Measurements from ENCODE around the gene GATA2. TPM values are rescaled to one million over a fixed set of nuclear protein-coding genes. Genes with fewer than 3 reads are reported as not detected.

The GATA2 gene
- total RNA-seq, 2 donors from 2014 or later = 181 to 275 TPM

DNA sequence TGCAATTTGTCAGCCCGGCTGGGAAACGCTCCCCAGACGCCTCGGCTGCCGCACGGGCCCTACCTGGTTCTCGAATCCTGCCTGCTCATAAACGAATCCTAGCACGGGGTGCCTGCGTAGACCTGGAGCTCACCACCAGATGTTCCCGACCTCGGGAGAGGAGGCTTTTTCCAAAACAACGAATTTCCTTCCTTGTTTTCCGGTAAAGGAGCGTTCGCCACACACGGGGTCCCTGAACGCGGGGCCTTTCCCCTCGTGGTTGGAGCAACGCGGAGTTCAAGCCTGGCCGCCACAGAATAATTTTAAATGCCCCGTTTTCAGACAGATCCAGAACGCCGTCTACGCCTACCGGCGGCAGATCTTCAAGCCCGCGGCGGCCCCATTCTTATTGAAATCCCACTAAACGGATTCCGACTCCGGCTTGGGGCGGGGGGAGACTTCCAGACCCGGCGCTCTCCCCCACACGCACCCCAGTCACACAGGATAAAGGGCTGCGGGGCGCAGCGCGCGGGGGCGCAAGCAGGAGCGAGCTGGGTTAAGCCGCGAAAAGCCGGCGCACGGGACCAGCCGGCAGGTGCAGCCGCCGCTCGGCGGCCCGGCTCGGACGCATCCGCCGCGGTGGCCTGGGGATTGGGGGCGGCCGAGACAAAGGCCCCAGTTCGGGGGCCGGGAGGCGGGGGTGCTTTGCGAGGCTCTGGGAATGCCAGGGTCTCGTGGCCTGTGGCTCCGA is 895 bp downstream of the GATA2 start:
- no peak for DNase-seq (ENCODE audit: low spot score)
- H3K9me3 ChIP-seq = no peaks in the 10 kb centered on the region
- no peaks in the 10 kb centered on the region for H3K27me3 ChIP-seq (replicated peaks; ENCODE audit: insufficient read depth)
- no peaks in the 10 kb centered on the region for H3K4me1 ChIP-seq (replicated peaks)
- intact Hi-C loops (cut with DNase I) = loop anchor here (2.0 kb wide), 1 partner anchor 313 kb away; no protein-coding TSS in a partner anchor
- H3K36me3 ChIP-seq = no peaks in the 10 kb centered on the region
- WGBS = 2% methylated on average over 68 of the region's 70 CpGs
- TF ChIP-seq POLR2A (IDR thresholded peaks at IDR 0.05) = no peak
- no peak for TF ChIP-seq POLR2AphosphoS5 (IDR thresholded peaks at IDR 0.05)
- TF ChIP-seq, protein P1, sequence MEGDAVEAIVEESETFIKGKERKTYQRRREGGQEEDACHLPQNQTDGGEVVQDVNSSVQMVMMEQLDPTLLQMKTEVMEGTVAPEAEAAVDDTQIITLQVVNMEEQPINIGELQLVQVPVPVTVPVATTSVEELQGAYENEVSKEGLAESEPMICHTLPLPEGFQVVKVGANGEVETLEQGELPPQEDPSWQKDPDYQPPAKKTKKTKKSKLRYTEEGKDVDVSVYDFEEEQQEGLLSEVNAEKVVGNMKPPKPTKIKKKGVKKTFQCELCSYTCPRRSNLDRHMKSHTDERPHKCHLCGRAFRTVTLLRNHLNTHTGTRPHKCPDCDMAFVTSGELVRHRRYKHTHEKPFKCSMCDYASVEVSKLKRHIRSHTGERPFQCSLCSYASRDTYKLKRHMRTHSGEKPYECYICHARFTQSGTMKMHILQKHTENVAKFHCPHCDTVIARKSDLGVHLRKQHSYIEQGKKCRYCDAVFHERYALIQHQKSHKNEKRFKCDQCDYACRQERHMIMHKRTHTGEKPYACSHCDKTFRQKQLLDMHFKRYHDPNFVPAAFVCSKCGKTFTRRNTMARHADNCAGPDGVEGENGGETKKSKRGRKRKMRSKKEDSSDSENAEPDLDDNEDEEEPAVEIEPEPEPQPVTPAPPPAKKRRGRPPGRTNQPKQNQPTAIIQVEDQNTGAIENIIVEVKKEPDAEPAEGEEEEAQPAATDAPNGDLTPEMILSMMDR (IDR thresholded peaks at IDR 0.05) = no peak
- peak overlapping the region; percentile 99 for H3K27ac ChIP-seq
- H3K4me3 ChIP-seq = peak overlapping the region; percentile 85 to 93

DNA sequence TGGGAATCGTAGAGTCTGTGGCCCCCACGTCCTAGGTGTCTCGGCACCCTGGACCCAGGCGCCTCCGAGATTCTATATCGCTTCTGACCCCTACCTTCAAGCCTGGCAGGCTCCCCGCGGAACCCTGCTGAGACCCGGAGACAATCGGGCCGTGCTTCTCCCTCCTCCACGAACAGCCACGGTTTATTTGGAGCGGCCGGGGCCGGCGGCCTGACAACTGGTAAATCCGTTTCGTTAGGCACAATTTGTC is 1.4 kb downstream of the GATA2 start:
- 2% methylated on average over 19 of the region's 19 CpGs for WGBS
- no peak for DNase-seq (ENCODE audit: low spot score)
- H3K27ac ChIP-seq = peak overlapping the region; percentile 99
- H3K27me3 ChIP-seq (replicated peaks; ENCODE audit: insufficient read depth) = no peaks in the 10 kb centered on the region
- intact Hi-C loops (cut with DNase I) = loop anchor here (2.0 kb wide), 1 partner anchor 313 kb away; no protein-coding TSS in a partner anchor
- H3K36me3 ChIP-seq = no peaks in the 10 kb centered on the region
- H3K4me3 ChIP-seq = peak overlapping the region; percentile 85 to 93
- H3K4me1 ChIP-seq (replicated peaks) = no peaks in the 10 kb centered on the region
- TF ChIP-seq POLR2A (IDR thresholded peaks at IDR 0.05) (no peak), POLR2AphosphoS5 (IDR thresholded peaks at IDR 0.05) (no peak)
- TF ChIP-seq, protein P1 (IDR thresholded peaks at IDR 0.05) = no peak
- H3K9me3 ChIP-seq = no peaks in the 10 kb centered on the region

DNA sequence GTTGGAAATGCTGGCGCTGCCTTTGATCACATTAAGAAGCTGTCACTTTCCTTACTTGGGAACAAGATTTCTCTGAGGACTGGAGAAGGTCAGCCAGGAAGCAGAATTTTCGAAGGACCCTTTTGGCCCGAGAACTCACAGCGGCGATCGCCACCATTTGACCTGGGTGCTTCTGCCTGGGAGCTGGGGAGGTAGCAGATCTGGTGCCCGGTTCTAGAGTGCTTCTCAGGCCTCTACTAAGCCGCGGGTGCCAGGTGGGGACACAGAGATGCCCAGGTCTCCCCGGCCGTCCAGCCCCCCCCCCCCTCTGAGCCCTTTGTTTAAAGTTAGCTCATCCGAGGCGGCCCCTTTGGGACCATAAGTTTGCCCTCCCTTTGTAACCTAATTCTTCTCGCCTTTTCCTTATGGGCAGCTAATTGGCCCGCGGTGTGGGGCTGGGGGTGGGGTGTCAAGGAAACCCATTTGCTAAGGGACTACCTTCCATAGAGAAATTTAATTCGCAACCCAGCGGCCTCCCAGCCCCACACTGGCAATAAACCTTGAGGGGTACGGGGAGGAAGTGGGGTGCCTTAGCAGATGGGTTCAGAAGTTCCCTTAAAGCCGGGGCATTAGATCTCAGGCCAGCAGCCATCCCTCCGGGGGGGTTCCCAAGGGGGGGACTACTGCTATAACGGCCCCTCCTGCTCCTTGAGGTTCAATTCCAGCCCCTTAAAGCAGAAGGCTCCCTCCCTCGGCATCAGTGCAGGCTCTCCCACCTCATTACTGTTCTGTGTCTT is 1.9 kb downstream of the GATA2 start:
- Histone ChIP-seq H3K36me3 (no peaks in the 10 kb centered on the region), H3K9me3 (no peaks in the 10 kb centered on the region), H3K4me3 (peak overlapping the region; percentile 85 to 93), H3K27ac (peak overlapping the region; percentile 99), H3K4me1 (replicated peaks) (no peaks in the 10 kb centered on the region), H3K27me3 (replicated peaks; ENCODE audit: insufficient read depth) (no peaks in the 10 kb centered on the region)
- peak; percentile 6 for TF ChIP-seq POLR2A (IDR thresholded peaks at IDR 0.05)
- TF ChIP-seq, protein P1 (IDR thresholded peaks at IDR 0.05) = no peak
- WGBS = 5% methylated on average over 23 of the region's 23 CpGs
- intact Hi-C loops (cut with DNase I) = loop anchor here (2.0 kb wide), 1 partner anchor 312 kb away; no protein-coding TSS in a partner anchor
- no peak for DNase-seq (ENCODE audit: low spot score)

DNA sequence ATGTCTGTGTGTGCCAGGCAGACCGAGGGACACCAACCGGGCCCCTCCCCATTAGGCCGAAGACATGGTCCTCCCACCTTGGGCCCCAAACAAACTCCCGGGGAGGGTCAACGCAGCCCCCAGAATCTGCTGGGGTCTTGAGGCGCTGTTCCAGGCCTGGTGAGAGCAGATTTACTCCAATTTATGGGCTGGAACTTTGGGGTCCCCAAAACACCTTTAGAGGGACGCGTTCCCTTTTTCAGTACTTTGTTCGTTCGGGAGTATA is 2.4 kb downstream of the GATA2 start:
- WGBS = 11% methylated on average over 10 of the region's 10 CpGs
- peak overlapping the region; percentile 99 for H3K27ac ChIP-seq
- no peaks in the 10 kb centered on the region for H3K27me3 ChIP-seq (replicated peaks; ENCODE audit: insufficient read depth)
- TF ChIP-seq, protein P1 (IDR thresholded peaks at IDR 0.05) = no peak
- no peak for TF ChIP-seq POLR2AphosphoS5 (IDR thresholded peaks at IDR 0.05)
- no peak for TF ChIP-seq POLR2A (IDR thresholded peaks at IDR 0.05)
- no peaks in the 10 kb centered on the region for H3K9me3 ChIP-seq
- DNase-seq (ENCODE audit: low spot score) = no peak
- no peaks in the 10 kb centered on the region for H3K36me3 ChIP-seq
- intact Hi-C loops (cut with DNase I) = loop anchor here (2.0 kb wide), 1 partner anchor 312 kb away; no protein-coding TSS in a partner anchor
- H3K4me1 ChIP-seq (replicated peaks) = no peaks in the 10 kb centered on the region
- peak overlapping the region; percentile 85 to 93 for H3K4me3 ChIP-seq

Data from prostate gland (tissue), 2 donors.